Thymus (tissue), 11 donors: ENCODE data around the gene S1PR2. TPM values are rescaled to one million over a fixed set of nuclear protein-coding genes. Genes with fewer than 3 reads are reported as not detected.

Experiments
- DNase-seq, 9 donors: peaks; one replicate each; pipeline ENCODE4 v3.0.0-alpha.2; 2013; ENCODE audit warnings: low spot score in 9 of 9, low read depth in 6 of 9, missing footprints in 1 of 9
- H3K27ac ChIP-seq, 2 donors: one replicate each; pipeline ENCODE4 v1.5.1; 2013; ENCODE audit warnings: control low read depth in 1 of 2, low read depth in 1 of 2, low read length in 1 of 2, mild to moderate bottlenecking in 1 of 2, moderate library complexity in 1 of 2
- H3K27me3 ChIP-seq, 2 donors: one replicate each; pipeline ENCODE4 v1.5.1; 2013; ENCODE audit warnings: low read length in 1 of 2; ENCODE audit not compliant: control insufficient read depth in 2 of 2, insufficient read depth in 1 of 2
- H3K36me3 ChIP-seq, 2 donors: one replicate each; pipeline ENCODE4 v1.5.1; 2013; ENCODE audit warnings: low read length in 1 of 2, mild to moderate bottlenecking in 1 of 2, moderate library complexity in 1 of 2; ENCODE audit not compliant: control insufficient read depth in 2 of 2, insufficient read depth in 2 of 2
- H3K4me1 ChIP-seq, 2 donors: one replicate each; pipeline ENCODE4 v1.5.1; 2013; ENCODE audit warnings: low read length in 2 of 2; ENCODE audit not compliant: control insufficient read depth in 2 of 2, insufficient read depth in 2 of 2
- H3K4me3 ChIP-seq, 2 donors: one replicate each; pipeline ENCODE4 v1.5.1; 2013; ENCODE audit warnings: low read length in 2 of 2, control low read depth in 1 of 2, mild to moderate bottlenecking in 1 of 2
- H3K9me3 ChIP-seq, 2 donors: one replicate each; pipeline ENCODE4 v1.5.1; 2013; ENCODE audit warnings: low read length in 1 of 2, mild to moderate bottlenecking in 1 of 2; ENCODE audit not compliant: control insufficient read depth in 2 of 2, insufficient read depth in 1 of 2
- WGBS: extraction: QIAGEN DNeasy Blood & Tissue Kit; methylation state at CpG from one replicate; pipeline ENCODE4 v1.1.7; 2013; 5-methylcytosine and 5-hydroxymethylcytosine counted together
- polyA plus RNA-seq: library from polyadenylated mRNA; stranded (reverse); fragments of 200-250 nt; gene quantifications from one replicate; pipeline ENCODE4 v1.2.3, GENCODE V29; 2013
- total RNA-seq: library from RNA; stranded (reverse); fragments of 120-200 nt; gene quantifications from one replicate; pipeline ENCODE4 v1.2.4, GENCODE V29; 2013
- donor health status: healthy.

Gene S1PR2
- total and polyA plus RNA-seq, 2 donors = 2.4 to 2.7 TPM

- DNase-seq = no peak
- H3K4me3 ChIP-seq = no peak overlapping the region
- H3K4me1 ChIP-seq = no peaks in the 10 kb centered on the region
- H3K27ac ChIP-seq = no peak overlapping the region
- peaks cover 63 to 85% of the 10 kb centered on the region in 2 donors for H3K36me3 ChIP-seq
- H3K27me3 ChIP-seq = no peaks in the 10 kb centered on the region
- WGBS = 96% methylated on average over 9 of the region's 9 CpGs
- no peaks in the 10 kb centered on the region for H3K9me3 ChIP-seq
These were observed 57.6 kb downstream of the S1PR2 start for GRCh38 chr19:10173527-10173926.

Other genes with a start within 250 kb of the S1PR2 start
- 1.6 TPM for gene COL5A3, start 220.8 kb downstream of the S1PR2 start, total RNA-seq
- 10.7 TPM for gene COL5A3, start 220.8 kb downstream of the S1PR2 start, polyA plus RNA-seq
- gene RDH8, start 217.8 kb downstream of the S1PR2 start, total RNA-seq = not detected
- 0.14 TPM for gene RDH8, start 217.8 kb downstream of the S1PR2 start, polyA plus RNA-seq
- 22.8 TPM for gene SHFL, start 145.0 kb downstream of the S1PR2 start, total RNA-seq
- 55.6 TPM for gene SHFL, start 145.0 kb downstream of the S1PR2 start, polyA plus RNA-seq
- gene ANGPTL6, start 128.7 kb downstream of the S1PR2 start, total RNA-seq = 2.3 TPM
- 4.7 TPM for gene ANGPTL6, start 128.7 kb downstream of the S1PR2 start, polyA plus RNA-seq
- 31.5 TPM for gene PPAN, start 125.0 kb downstream of the S1PR2 start, total RNA-seq
- 54.9 TPM for gene PPAN, start 125.0 kb downstream of the S1PR2 start, polyA plus RNA-seq
- gene P2RY11, start 119.6 kb downstream of the S1PR2 start, total RNA-seq = 5.6 TPM
- 14.5 TPM for gene P2RY11, start 119.6 kb downstream of the S1PR2 start, polyA plus RNA-seq
- 219 TPM for gene EIF3G, start 111.4 kb downstream of the S1PR2 start, total RNA-seq
- 188 TPM for gene EIF3G, start 111.4 kb downstream of the S1PR2 start, polyA plus RNA-seq
- 46.0 TPM for gene DNMT1, start 36.4 kb downstream of the S1PR2 start, total RNA-seq
- 65.0 TPM for gene DNMT1, start 36.4 kb downstream of the S1PR2 start, polyA plus RNA-seq
- gene MRPL4, start 20.9 kb upstream of the S1PR2 start, total RNA-seq = 35.6 TPM
- gene MRPL4, start 20.9 kb upstream of the S1PR2 start, polyA plus RNA-seq = 41.0 TPM
- 24.6 TPM for gene ICAM1, start 39.8 kb upstream of the S1PR2 start, total RNA-seq
- 18.2 TPM for gene ICAM1, start 39.8 kb upstream of the S1PR2 start, polyA plus RNA-seq
- gene ICAM4, start 55.6 kb upstream of the S1PR2 start, total RNA-seq = 3.1 TPM
- 3.8 TPM for gene ICAM4, start 55.6 kb upstream of the S1PR2 start, polyA plus RNA-seq
- gene ICAM5, start 58.6 kb upstream of the S1PR2 start, total RNA-seq = 0.85 TPM
- gene ICAM5, start 58.6 kb upstream of the S1PR2 start, polyA plus RNA-seq = 1.2 TPM
- 2.3 TPM for gene ZGLP1, start 78.5 kb upstream of the S1PR2 start, total RNA-seq
- gene ZGLP1, start 78.5 kb upstream of the S1PR2 start, polyA plus RNA-seq = 29.8 TPM
- 11.9 TPM for gene FDX2, start 84.7 kb upstream of the S1PR2 start, total RNA-seq
- 18.2 TPM for gene FDX2, start 84.7 kb upstream of the S1PR2 start, polyA plus RNA-seq
- 5.9 TPM for gene RAVER1, start 102.2 kb upstream of the S1PR2 start, total RNA-seq
- 15.4 TPM for gene RAVER1, start 102.2 kb upstream of the S1PR2 start, polyA plus RNA-seq
- gene ICAM3, start 108.3 kb upstream of the S1PR2 start, total RNA-seq = 99.0 TPM
- gene ICAM3, start 108.3 kb upstream of the S1PR2 start, polyA plus RNA-seq = 66.2 TPM
- gene TYK2, start 149.2 kb upstream of the S1PR2 start, total RNA-seq = 117 TPM
- 291 TPM for gene TYK2, start 149.2 kb upstream of the S1PR2 start, polyA plus RNA-seq
- gene CDC37, start 172.2 kb upstream of the S1PR2 start, total RNA-seq = 130 TPM
- gene CDC37, start 172.2 kb upstream of the S1PR2 start, polyA plus RNA-seq = 313 TPM
- gene PDE4A, start 189.2 kb upstream of the S1PR2 start, total RNA-seq = 0.24 TPM
- gene PDE4A, start 189.2 kb upstream of the S1PR2 start, polyA plus RNA-seq = 4.8 TPM